NCI-H524 (cell line): Measurements from ENCODE around the gene CDC42BPA.
"Not testable (repeated sequence)": the region's sequence is repeated elsewhere in the genome, so short reads cannot be mapped to it uniquely, and the experiment has no call there.

Experiments
- DNase-seq, 2 experiments: peaks; one replicate each; lab custom pipeline; 2025; lab: John Stamatoyannopoulos, UW

The CDC42BPA gene

DNA sequence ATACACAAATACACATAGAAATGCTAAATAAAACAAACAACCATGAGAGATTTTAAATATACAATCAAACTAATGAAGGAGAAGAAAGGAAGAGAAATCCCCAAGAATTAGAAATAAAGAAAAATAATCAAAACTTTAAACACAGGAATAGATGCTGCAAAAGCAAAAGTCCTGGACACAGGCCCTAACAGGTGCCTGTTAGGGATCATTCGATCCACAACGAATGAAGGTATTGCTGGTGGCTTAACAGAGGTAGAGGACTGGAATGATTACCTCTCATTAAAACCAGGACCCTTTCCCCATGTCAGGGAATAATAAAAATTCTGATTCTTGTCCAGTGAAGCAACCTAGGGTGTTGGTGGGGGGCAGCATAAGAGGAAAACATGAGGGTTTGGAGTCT lies 56.8 kb downstream of the CDC42BPA start:
- no peak for DNase-seq

DNA sequence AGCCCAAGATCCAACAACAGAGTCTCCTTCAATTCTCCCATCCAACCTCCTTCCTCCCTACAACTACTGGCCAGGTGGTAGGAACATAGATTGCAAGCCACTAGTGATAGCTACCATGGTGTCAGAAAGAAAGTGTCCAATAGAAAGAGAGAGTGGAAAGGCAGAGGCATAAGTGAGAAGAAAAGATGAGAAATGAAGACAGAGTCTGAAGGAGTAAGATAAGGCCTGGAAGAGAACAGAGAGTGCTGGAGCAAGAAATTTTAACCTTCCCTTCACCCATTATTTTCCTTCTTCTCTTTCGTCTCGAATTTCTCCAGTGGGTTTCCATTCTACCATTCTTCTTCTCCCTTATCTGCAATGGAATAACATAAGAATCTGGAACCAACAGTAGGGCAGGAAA lies 57.9 kb downstream of the CDC42BPA start:
- no peak for DNase-seq

DNA sequence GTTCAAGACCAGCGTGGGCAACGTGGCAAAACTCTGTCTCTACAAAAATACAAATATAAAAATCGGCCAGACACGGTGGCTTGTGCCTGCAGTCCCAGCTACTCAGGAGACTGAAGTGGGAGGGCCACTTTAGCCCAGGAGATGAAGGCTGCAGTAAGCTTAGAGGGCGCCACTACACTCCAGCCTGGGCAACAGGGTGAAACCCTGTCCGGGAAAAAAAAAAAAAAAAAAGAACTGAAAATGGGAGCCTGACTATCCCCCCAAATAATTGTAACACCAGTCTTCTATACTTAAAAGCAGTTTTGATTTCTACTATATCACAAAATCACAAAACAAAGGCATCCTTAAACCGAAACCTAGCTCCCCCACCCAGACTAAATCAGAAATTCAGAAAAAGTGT lies 60.3 kb downstream of the CDC42BPA start:
- DNase-seq = no peak

DNA sequence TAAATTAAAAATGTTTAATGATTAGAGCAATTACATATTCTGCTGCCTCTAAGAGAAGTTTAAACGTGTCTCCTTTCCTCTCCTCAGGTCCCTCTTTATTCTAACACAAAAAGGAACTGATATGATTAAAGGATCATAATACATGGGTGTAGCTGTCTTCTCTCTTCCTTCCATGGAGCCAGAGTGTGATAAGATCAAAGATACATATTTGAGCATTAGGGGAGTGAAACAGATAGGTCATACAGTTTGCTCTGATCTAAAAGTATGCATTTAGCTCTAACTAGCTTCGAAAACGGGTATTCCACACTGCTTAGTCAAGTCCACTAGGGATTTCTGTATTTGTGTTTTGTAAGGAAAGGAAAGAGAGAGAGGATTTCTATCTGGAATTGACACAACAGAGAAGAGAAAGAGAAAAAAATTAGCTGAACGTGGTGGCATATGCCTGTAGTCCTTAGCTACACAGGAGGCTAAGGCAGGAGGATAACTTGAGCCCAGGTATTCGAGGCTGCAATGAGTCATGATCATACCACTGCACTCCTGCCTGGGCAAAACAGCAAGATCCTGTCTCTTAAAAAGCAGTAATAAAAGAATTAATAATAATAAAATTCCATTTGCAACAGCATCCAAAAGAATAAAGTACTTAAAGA lies 63.1 kb downstream of the CDC42BPA start:
- no peak for DNase-seq

DNA sequence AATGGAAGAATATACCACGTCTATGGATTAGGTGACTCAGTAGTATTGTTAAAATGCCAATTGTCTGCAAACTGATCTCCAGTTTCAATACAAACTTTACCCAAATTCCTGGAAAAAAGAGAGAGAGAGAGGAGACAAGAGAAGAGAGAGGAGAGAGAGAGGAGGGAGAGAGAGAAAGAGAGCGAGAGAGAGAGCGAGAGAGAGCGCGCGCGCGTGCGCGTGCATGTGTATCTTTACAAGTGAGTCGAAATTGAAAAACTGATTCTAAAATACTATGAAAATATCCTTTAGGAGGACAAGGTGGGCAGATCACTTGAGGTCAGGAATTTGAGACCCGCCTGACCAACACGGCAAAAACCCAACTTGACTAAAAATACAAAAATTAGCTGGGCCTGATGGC lies 65.2 kb downstream of the CDC42BPA start:
- DNase-seq = no peak

DNA sequence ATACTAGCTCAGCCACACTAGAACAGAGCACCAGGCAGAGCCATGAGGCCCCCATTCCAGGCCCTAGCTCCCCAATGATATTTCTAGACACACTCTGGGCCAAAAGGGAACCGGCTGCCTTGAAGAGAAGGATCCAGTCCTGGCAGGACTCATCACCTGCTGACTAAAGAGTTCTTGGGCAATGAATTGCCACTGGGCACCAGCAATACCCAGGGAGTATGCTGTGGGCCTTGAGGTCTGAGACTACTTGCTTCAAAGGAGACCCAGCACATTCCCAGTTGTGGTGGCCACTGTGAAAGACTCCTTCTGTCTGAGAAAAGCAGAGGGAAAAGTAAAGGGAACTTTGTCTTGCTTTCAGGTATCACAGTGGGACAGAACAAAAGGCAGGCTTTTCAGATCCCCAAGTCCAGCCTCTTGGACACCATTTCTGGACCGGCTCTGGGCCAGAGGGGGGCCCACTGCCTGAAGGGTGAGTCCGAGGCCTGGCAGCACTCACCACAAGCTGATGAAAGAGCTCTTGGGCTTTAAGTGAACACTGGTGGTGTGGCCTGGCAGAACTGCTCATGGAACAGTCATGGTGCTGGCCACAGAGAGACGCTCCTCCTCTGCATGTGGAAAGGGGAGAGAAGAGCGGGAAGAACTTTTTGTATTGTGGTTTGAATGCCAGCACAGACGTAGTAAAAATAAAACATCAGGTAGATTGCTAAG lies 72.5 kb downstream of the CDC42BPA start:
- DNase-seq = no peak

DNA sequence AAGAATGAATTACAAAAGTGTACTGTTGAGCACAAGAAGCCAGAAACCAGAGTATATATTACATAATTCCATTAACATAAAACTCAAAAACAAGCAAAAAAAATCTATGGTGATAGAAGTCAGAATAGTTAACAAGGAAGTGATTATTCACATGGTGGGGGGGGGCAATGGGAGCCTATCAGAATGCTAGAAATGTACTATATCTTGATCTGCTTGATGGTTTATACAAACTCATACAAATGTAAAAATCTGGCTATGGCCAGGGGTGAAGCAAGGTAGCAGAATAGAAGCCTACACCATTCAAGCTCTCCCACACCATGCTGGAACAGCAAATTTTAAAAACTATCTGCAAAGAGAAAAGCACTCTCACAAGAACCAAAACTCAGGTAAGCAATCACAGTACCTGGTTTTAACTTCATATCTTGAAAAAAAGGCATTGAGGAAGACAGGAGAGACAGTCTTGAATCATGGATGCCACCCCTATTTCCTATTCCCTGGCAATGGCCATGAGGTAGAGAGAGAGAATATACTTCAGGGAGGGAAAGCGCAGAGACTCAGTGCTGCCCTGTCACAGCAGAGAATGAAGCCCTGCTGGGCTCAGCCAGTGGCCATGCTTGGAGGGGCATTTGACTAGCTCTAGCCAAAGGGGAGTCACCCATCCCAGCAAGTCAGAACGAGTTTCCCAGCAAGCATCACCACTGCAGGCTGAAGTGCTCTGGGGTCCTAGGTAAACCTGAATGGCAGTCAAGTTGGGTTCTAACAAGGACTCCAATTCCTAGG lies 73.8 kb downstream of the CDC42BPA start:
- DNase-seq = no peak

DNA sequence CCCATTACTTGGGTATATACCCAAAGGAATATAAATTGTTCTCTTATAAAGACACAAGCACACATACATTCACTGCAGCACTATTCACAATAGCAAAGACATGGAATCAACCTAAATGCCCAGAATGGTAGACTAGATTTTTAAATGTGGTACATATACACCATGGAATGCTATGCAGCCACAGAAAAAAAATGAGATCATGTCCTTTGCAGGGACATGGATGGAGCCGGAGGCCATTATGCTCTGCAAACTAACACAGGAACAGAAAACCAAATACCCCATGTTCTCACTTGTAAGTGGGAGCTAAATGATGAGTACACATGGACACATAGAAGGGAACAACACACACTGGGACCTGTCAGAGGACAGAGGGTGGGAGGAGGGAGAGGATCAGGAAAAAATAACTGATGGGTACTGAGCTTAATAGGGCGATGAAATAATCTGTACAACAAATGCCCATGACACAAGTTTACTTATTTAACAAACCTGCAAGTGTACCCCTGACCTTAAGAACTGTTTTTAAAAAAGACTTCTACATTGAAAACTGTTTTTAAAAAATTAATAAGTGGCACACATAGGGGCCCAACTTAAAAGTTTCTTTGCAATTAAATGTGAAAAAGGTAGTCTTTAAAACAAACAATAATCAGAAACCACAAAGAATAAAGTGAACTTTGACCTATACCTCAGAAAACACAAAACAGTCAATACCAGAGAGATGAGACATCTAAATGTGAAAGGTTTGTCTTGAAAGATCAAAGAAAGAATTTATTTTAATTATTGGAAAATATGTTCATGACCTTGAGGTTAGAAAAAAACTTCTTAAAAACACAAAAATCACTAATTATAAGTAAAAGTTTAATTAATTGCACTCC lies 75.2 kb downstream of the CDC42BPA start:
- DNase-seq = no peak

DNA sequence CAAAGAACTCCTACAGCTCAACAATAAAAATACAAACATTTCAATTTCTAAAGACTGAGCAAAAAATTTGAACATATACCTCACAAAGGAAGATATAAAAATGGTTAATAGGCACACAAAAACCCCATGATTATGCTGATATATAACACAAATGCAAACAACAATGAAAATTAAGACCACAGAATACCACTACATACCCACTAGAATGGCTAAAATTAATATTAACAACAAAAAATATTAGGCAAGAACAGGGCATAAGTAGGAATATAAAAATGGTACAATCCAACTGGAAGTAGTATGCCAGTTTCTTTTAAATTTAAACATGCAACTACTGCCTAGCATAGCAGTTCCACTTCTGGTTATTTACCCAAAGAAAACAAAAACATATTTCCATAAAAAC lies 77.3 kb downstream of the CDC42BPA start:
- DNase-seq = no peak

DNA sequence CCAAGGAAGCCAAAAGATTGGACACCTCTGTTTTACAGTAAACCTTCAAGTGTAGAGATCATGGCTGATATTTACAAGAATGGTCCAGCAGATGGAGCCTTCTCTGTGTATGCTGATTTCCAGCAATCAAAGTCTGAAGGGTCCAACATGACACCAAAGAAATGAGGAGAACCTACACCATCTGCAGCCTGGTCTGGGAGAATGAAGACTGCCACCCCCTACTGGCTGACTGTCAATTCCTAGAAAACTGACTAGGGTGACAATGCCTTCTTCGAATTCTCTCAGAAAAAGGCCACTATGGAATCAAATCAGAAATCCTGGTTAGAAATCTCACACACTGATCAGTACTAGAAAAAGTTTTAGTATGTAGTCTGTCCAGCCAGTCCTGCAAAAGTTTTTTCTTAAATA lies 83.3 kb downstream of the CDC42BPA start:
- peak; percentile 67 to 88 for DNase-seq

DNA sequence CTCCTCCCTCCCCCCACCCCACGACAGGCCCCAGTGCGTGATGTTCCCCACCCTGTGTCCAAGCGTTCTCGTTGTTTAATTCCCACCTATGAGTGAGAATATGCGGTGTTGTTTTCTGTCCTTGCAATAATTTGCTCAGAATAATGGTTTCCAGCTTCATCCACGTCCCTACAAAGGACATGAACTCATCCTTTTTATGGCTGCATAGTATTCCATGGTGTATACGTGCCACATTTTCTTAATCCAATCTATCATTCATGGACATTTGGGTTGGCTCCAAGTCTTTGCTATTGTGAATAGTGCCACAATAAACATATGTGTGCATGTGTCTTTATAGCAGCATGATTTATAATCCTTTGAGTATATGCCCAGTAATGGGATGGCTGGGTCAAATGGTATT lies 87.2 kb downstream of the CDC42BPA start:
- not testable (repeated sequence) for DNase-seq

DNA sequence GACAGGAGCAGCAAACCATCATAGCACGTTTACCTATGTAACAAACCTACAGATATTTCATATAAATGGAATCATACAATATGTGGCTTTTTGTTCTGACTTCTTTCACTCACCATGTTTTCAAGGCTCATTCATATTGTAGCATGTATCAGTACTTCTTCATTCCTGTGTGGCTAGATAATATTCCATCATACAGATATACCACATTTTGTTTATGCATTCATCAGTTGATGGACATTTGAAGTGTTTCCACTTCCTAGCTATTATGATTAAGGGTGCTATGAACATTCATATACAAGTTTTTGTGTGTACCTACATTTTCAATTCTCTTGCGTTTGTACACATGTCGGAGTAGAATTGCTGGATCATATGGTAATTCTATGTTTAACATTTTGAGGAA lies 90.1 kb downstream of the CDC42BPA start:
- no peak for DNase-seq

DNA sequence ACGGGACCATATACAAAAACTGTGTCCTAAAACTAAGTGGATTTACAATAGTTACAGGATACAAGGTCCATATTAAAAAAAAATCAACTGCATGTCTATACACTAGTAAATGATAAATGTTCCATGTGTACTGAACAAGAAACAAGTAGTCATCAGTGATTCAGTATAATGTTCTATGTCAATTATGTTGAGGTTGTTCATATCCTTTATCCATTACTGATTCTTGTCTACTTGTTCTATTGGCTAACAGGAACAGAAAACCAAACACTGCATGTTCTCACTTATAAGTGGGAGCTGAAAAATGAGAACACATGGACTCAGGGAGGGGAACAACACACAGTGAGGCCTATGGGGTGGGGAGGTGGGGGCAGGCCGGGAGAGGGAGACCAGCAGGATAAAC lies 90.5 kb downstream of the CDC42BPA start:
- DNase-seq = no peak

DNA sequence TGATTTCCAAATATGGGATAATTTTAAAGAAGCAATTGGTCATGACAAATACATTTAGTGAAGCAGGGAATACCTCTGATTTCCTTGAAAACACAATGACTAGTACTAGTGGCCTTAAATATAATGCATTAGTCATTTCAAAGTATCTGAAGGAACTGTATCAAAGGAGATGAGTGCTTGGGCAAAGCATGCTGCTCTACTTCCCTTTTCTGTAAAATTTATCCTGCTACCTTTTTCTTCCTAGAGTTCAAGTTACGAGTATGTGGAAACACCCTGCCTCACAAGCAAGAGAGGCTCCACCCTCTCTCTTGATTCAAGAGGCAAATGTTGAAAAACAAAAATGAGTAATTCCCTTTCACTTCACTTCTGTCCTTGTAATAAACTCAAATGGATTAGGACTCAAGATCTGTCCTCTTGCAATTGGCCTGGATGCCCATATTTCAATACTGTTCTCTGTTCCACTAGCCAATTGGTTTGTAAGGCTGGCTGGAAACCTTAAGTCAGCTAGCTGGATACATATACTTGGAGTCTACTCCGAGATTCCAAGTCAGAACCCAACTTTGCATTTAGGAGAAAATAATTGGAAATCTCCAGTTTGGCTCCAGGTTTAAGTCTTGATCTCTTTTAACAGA lies 92.5 kb downstream of the CDC42BPA start:
- DNase-seq = no peak

DNA sequence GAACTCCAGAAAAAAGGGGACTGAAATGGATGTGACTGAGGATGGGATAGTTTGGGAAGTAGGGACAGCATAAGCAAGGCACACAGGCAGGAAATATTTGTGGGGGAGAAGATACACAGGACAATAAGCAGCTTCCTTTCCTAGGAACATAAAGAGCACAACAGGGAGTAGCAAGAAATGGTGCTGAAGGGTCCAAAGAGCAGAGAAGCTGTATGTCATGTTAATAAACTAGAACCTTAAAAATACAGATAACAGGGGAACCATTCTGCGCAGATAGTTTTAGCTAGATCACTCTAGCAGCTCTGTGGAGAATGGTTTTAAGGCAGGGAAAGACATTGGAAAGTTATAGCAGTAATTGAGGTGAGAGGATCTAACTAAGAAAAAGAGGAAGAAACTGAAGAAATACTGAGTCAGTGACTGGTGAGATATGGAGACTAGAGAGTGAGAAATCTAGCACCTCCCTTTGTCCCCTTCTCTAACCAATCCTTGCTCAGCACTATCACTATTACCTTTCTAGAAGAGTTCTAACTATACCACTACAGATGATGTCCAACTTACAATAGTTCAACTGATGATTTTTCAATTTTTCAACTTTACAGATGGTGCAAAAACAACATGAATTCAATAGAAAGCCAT lies 95.0 kb downstream of the CDC42BPA start:
- DNase-seq = no peak

DNA sequence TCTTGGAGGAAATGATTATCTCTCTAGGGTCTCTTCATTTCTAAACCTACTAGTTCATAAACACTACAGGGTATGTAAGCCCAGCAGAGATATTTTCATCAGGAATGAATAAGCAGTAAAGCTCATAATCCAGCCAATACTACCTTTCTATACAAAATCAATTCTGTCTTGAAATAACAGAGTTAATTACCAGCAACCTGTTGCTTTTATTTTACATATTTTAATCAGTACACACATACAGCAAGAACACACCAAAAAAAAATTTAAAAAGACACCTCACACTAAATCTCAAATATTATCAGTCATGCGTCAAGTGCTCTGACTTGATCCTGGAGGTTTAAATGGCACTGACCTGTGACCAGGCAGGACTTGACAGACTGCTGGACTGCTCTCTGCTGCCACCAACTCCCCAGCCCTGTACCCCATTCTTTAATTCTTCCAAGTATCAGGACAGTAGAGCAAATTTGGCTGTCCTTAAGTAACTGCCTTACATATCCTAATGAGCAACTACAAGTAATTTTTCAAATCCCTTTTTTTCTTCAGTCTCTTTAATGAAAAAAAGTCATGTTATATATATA lies 98.5 kb downstream of the CDC42BPA start:
- DNase-seq = peak in 1 of 2 experiments; percentile 0

DNA sequence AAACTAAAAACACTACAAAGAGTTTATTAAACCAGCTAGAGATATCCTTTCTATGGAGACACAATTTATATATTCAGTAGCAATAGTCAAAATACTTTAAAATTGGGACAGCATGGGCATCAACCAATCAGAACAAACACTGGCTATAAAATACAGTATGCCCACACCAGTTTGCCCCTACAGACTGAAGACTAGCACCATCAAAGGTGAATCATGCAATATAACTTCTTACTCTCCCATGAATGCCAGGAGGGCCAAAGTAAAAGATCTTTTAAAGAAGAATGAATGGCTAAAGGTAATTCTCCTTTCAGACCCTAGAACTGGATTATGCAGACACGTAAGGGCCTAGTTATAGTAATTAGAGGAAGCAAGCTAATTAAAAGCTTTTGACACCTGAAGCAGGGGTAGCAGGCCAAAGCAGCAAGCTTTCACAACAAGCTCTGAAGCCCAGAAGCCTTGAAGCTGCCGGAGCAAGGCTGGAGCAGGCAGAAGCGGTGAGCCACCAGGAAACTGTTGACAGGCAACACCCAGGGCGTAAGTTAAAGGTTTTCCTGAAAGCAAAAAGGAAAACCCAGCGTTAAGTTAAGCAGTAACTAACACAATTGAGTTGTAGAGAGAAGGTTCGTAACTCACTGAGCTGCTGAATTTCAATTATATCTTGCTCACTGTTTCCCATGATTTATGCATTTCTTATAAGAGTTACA lies 99.3 kb downstream of the CDC42BPA start:
- DNase-seq = no peak

DNA sequence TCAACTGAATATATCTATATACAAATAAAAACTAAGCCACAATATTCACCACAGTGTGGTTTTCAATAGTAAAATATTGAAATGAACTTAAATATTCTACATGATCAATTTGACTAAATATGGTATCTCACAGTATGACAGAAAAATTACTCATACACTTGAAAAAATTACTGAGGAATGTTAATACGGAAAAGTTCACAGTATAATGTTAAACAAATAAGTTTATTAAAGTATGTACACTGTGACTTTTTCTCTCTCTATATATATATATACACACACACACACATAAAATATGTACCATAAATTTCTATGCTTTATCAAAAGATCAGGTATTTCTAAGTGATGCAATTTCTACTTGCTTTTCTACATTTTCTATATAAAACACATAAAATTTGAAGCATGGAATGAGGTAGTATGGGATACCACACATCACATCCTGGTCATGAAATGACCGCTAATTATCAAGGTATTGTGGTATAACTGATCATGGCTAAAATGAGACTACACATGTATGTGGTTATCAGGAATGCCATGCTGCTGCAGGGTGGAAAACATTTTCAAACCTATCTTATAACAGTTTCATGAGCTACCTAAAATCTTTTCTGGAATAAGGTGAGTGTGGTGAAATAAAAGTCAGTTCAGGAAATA lies 102.3 kb downstream of the CDC42BPA start:
- no peak for DNase-seq

DNA sequence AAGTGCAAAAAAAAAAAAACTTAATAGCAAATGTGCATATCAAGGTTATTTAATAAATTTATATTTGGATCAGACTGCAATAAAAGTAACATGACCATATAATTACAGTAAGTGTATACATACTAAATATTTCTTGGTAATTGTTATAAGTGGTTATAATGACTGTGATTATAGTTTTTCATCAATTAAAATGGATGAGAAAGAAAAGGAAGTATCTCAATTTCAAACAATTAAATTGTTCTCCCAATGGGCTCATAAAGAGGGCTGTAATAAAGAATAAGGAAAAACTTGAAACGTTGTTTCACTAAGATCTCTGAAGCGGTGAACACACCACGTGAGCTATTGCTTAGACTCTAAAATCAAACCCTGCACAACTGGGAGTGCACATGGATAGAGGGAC lies 104.1 kb downstream of the CDC42BPA start:
- no peak for DNase-seq

DNA sequence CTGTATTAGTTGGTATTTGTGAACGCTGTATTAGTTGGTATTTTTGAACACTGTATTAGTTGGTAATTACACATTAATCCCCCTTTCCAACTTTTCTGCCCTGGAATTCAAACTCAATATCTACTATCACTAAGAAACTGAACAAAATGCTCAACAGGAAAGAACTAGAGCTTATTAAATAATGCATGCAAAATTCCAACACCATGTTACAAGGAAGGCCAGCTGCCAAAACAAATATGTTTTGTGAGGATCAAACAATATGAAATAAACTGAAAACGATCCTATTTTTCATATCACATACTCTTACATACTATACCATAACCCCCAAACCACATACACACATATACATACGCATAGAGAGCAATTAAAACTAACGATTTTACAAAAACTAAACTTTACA lies 104.9 kb downstream of the CDC42BPA start:
- no peak for DNase-seq
